ENCODE measurements around the gene SPI1. TPM values are rescaled to one million over a fixed set of nuclear protein-coding genes. Genes with fewer than 3 reads are reported as not detected.

SPI1 gene
- total RNA-seq, 2 experiments from 2014 or later: 71.2 to 79.6 TPM

DNA sequence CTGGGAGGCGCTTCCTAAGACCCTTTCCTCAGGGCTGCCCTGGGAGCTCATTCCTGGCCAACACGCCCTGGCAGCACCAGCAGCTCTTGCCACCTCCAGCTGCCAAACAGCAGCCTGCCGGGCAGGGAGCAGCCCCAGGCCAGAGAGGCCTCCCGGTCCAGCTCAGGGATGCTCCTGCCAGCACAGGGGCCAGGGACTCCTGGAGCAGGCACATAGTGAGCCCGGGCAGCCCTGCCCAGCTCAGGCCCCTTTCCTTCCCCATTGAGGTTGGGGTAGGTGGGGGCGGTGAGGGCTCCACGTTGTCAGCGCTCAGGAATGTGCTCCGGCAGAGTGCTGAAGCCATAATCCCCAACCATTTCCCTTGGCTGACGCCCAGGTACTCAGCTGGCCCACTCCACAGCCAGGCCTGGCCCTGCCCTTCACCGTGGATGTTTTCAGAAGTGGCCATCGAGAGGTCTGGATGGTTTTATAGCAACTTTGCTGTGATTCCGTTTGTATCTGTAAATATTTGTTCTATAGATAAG, 37.7 kb upstream of the SPI1 start:
- no peaks in the 10 kb centered on the region for H3K9me2 ChIP-seq (ENCODE audit: insufficient read depth, low read length)
- no peak for TF ChIP-seq EZH2phosphoT487 (IDR thresholded peaks at IDR 0.05; ENCODE audit: borderline replicate concordance, low read depth, low read length)
- TF ChIP-seq, protein P1, sequence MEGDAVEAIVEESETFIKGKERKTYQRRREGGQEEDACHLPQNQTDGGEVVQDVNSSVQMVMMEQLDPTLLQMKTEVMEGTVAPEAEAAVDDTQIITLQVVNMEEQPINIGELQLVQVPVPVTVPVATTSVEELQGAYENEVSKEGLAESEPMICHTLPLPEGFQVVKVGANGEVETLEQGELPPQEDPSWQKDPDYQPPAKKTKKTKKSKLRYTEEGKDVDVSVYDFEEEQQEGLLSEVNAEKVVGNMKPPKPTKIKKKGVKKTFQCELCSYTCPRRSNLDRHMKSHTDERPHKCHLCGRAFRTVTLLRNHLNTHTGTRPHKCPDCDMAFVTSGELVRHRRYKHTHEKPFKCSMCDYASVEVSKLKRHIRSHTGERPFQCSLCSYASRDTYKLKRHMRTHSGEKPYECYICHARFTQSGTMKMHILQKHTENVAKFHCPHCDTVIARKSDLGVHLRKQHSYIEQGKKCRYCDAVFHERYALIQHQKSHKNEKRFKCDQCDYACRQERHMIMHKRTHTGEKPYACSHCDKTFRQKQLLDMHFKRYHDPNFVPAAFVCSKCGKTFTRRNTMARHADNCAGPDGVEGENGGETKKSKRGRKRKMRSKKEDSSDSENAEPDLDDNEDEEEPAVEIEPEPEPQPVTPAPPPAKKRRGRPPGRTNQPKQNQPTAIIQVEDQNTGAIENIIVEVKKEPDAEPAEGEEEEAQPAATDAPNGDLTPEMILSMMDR (conservative IDR thresholded peaks at IDR 0.05; ENCODE audit: low read length): no peak
- H3K4me1 ChIP-seq (ENCODE audit: insufficient read depth, low read length, poor library complexity, severe bottlenecking): no peaks in the 10 kb centered on the region
- H3K79me2 ChIP-seq (ENCODE audit: insufficient read depth, low read depth, low read length): no peaks in the 10 kb centered on the region
- H3K4me3 ChIP-seq (ENCODE audit: low read depth, low read length, poor library complexity, severe bottlenecking): no peak overlapping the region
- intact Hi-C loops (cut with micrococcal nuclease; ENCODE audit: unreplicated experiment): no loop called here
- H3K36me3 ChIP-seq (ENCODE audit: insufficient read depth, low read length): peaks cover 65% of the 10 kb centered on the region
- BruUV-seq (replicated peaks): TSS peak; percentile 39
- no peak overlapping the region for H3K4me2 ChIP-seq (ENCODE audit: low read length)
- no peak for DNase-seq (ENCODE audit: low spot score)
- H2AFZ ChIP-seq (ENCODE audit: low read length): no peak overlapping the region
- ChIA-PET POLR2A (interaction anchor here (0.6 kb wide), 1 partner anchor 41 kb away, joined by 3 read pairs; no protein-coding TSS in a partner anchor), CTCF (ENCODE audit: unreplicated experiment) (no interaction called here)
- H3K9me3 ChIP-seq (ENCODE audit: low read length): no peaks in the 10 kb centered on the region
- H4K20me1 ChIP-seq (ENCODE audit: insufficient read depth, low read length): no peaks in the 10 kb centered on the region
- no peak overlapping the region for H3K27ac ChIP-seq (ENCODE audit: low read depth, low read length, poor library complexity, severe bottlenecking)

- no peak overlapping the region for H3K27ac ChIP-seq (ENCODE audit: low read depth, low read length, poor library complexity, severe bottlenecking)
- H3K4me1 ChIP-seq (ENCODE audit: insufficient read depth, low read length, poor library complexity, severe bottlenecking): peaks cover 3% of the 10 kb centered on the region
- no peak overlapping the region for H3K4me2 ChIP-seq (ENCODE audit: low read length)
- TF ChIP-seq, protein P1 (conservative IDR thresholded peaks at IDR 0.05; ENCODE audit: low read length): no peak
- TF ChIP-seq EZH2phosphoT487 (IDR thresholded peaks at IDR 0.05; ENCODE audit: borderline replicate concordance, low read depth, low read length): no peak
- DNase-seq (ENCODE audit: low spot score): no peak
- ChIA-PET CTCF (ENCODE audit: unreplicated experiment) (no interaction called here), POLR2A (interaction anchor here (0.6 kb wide), 1 partner anchor 42 kb away, joined by 3 read pairs; no protein-coding TSS in a partner anchor)
- no peak overlapping the region for H2AFZ ChIP-seq (ENCODE audit: low read length)
- H3K79me2 ChIP-seq (ENCODE audit: insufficient read depth, low read depth, low read length): no peaks in the 10 kb centered on the region
- no peaks in the 10 kb centered on the region for H3K9me2 ChIP-seq (ENCODE audit: insufficient read depth, low read length)
- H4K20me1 ChIP-seq (ENCODE audit: insufficient read depth, low read length): no peaks in the 10 kb centered on the region
- H3K4me3 ChIP-seq (ENCODE audit: low read depth, low read length, poor library complexity, severe bottlenecking): no peak overlapping the region
- H3K36me3 ChIP-seq (ENCODE audit: insufficient read depth, low read length): peaks cover 58% of the 10 kb centered on the region
- BruUV-seq (replicated peaks): no TSS peak
- no peaks in the 10 kb centered on the region for H3K9me3 ChIP-seq (ENCODE audit: low read length)
- intact Hi-C loops (cut with micrococcal nuclease; ENCODE audit: unreplicated experiment): no loop called here
Measured at GRCh38 chr11:47415091-47415854, 36.9 kb upstream of the SPI1 start.

GRCh38 chr11:47414685-47415070, 36.3 kb upstream of the SPI1 start:
- BruUV-seq (replicated peaks): no TSS peak
- Histone ChIP-seq H2AFZ (ENCODE audit: low read length) (no peak overlapping the region), H3K36me3 (ENCODE audit: insufficient read depth, low read length) (peaks cover 53% of the 10 kb centered on the region), H3K4me2 (ENCODE audit: low read length) (no peak overlapping the region), H3K4me3 (ENCODE audit: low read depth, low read length, poor library complexity, severe bottlenecking) (no peak overlapping the region), H3K9me3 (ENCODE audit: low read length) (no peaks in the 10 kb centered on the region), H4K20me1 (ENCODE audit: insufficient read depth, low read length) (no peaks in the 10 kb centered on the region), H3K9me2 (ENCODE audit: insufficient read depth, low read length) (no peaks in the 10 kb centered on the region), H3K79me2 (ENCODE audit: insufficient read depth, low read depth, low read length) (no peaks in the 10 kb centered on the region), H3K27ac (ENCODE audit: low read depth, low read length, poor library complexity, severe bottlenecking) (no peak overlapping the region), H3K4me1 (ENCODE audit: insufficient read depth, low read length, poor library complexity, severe bottlenecking) (peaks cover 9% of the 10 kb centered on the region)
- no peak for DNase-seq (ENCODE audit: low spot score)
- CTCF ChIA-PET (ENCODE audit: unreplicated experiment): interaction anchor here (0.5 kb wide), 1 partner anchor 79 kb away, joined by 3 read pairs; no protein-coding TSS in a partner anchor
- POLR2A ChIA-PET: no interaction called here
- no peak for TF ChIP-seq EZH2phosphoT487 (IDR thresholded peaks at IDR 0.05; ENCODE audit: borderline replicate concordance, low read depth, low read length)
- TF ChIP-seq, protein P1 (conservative IDR thresholded peaks at IDR 0.05; ENCODE audit: low read length): no peak
- intact Hi-C loops (cut with micrococcal nuclease; ENCODE audit: unreplicated experiment): no loop called here
